Esophagus (tissue), 2 donors: Measurements from ENCODE around the gene TFIP11. TPM values are rescaled to one million over a fixed set of nuclear protein-coding genes. Genes with fewer than 3 reads are reported as not detected.

ENCODE experiments used
- H3K27ac ChIP-seq, 2 donors: one replicate each; pipeline ENCODE4 v1.5.1; 2013; ENCODE audit warnings: low read depth in 2 of 2, mild to moderate bottlenecking in 2 of 2, inconsistent platforms in 1 of 2, low read length in 1 of 2, moderate library complexity in 1 of 2
- H3K27me3 ChIP-seq, 2 donors: one replicate each; pipeline ENCODE4 v1.6.1; 2013; ENCODE audit warnings: low read length in 2 of 2, control low read depth in 1 of 2, mild to moderate bottlenecking in 1 of 2; ENCODE audit not compliant: insufficient read depth in 2 of 2, control insufficient read depth in 1 of 2
- H3K36me3 ChIP-seq, 2 donors: one replicate each; pipeline ENCODE4 v1.6.1; 2013; ENCODE audit warnings: low read length in 1 of 2; ENCODE audit not compliant: control insufficient read depth in 2 of 2, insufficient read depth in 2 of 2
- H3K4me1 ChIP-seq, 2 donors: one replicate each; pipeline ENCODE4 v1.6.1; 2013; ENCODE audit warnings: low read length in 1 of 2; ENCODE audit not compliant: control insufficient read depth in 2 of 2, insufficient read depth in 2 of 2
- H3K4me3 ChIP-seq, 2 donors: one replicate each; pipeline ENCODE4 v1.5.1; 2013; ENCODE audit warnings: low read length in 2 of 2, mild to moderate bottlenecking in 2 of 2, low read depth in 1 of 2, moderate library complexity in 1 of 2
- H3K9me3 ChIP-seq, 2 donors: one replicate each; pipeline ENCODE4 v1.6.1; 2013; ENCODE audit warnings: mild to moderate bottlenecking in 2 of 2, low read depth in 1 of 2, low read length in 1 of 2, moderate library complexity in 1 of 2; ENCODE audit not compliant: control insufficient read depth in 2 of 2, insufficient read depth in 1 of 2
- WGBS, 2 donors: extraction: QIAGEN DNeasy Blood & Tissue Kit; methylation state at CpG; one replicate each; pipeline ENCODE4 v1.1.7; 2013; 5-methylcytosine and 5-hydroxymethylcytosine counted together
- polyA plus RNA-seq, 2 donors: library from polyadenylated mRNA; stranded (reverse); fragments of 200-250 nt; gene quantifications; one replicate each; pipeline ENCODE4 v1.2.3, GENCODE V29; 2013
- donor health status: healthy with polysubstance abuse.
- donor health status: Bipolar disorder and iron deficiency.

TFIP11 gene
- polyA plus RNA-seq, 2 donors = 19.7 to 21.5 TPM

- 85 to 88% methylated on average over 1 of the region's 1 CpG for WGBS, 2 donors
- Histone ChIP-seq H3K27me3 (no peaks in the 10 kb centered on the region), H3K27ac (no peak overlapping the region), H3K36me3 (peaks cover 3 to 12% of the 10 kb centered on the region in 2 donors), H3K9me3 (no peaks in the 10 kb centered on the region), H3K4me3 (no peak overlapping the region), H3K4me1 (peaks cover 0 to 4% of the 10 kb centered on the region in 2 donors)
Measured at GRCh38 chr22:26544489-26544888, 32.2 kb upstream of the TFIP11 start.

DNA sequence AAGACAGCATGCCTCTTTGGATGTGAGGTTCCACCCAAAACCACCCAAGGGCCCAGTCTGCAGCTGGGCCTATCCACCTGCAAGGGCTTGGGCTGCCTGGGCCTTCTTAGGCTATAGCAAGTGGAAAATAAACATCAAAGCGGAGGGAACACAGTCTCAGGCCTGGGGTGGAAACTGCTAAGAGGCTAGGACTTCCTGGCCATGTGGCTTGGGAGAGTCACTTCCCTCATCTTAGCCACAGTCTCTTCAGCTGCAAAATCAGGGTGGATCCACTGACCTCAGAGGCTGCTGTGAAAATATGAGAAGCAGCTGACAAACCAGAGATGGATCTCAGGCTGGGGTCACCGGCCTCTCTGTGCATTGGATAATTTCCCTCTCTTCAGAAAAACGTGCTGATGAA is 30.6 kb upstream of the TFIP11 start:
- H3K4me3 ChIP-seq = no peak overlapping the region
- H3K9me3 ChIP-seq = no peaks in the 10 kb centered on the region
- peaks cover 0 to 4% of the 10 kb centered on the region in 2 donors for H3K4me1 ChIP-seq
- no peaks in the 10 kb centered on the region for H3K27me3 ChIP-seq
- H3K36me3 ChIP-seq = peaks cover 3 to 16% of the 10 kb centered on the region in 2 donors
- 58 to 72% methylated on average over 3 of the region's 3 CpGs for WGBS, 2 donors
- no peak overlapping the region for H3K27ac ChIP-seq

DNA sequence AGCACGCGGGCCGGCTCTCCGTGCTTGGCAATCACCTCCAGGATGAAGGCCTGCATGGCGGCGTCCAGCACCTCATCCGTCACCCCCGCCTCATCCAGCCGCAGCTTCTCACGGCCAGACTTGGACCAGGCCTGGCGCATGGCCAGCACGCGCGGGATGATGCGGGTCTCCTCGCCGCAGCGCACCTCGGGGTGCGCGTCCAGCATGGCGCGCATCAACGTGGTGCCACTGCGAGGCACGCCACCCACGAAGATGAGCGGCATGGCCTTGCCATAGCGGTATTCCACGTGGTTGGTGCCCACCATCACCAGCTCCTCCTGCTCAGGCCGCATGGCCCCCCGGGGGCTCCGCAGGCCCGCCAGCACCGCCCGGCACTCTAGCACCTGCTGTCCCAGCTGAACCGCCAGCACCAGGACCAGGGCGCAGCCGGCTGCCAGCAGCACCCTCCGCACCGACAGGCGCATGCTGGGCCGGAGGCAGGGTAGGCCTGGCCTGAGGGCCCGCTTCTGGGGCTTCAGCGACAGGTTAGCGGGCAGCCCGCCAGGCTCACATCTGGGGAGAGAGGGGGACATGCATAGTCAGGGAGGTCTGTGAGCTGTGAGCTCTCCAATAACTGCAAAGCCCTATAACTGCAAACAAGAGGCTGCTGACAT is 29.0 kb upstream of the TFIP11 start:
- no peak overlapping the region for H3K4me3 ChIP-seq
- no peak overlapping the region for H3K27ac ChIP-seq
- no peaks in the 10 kb centered on the region for H3K27me3 ChIP-seq
- H3K9me3 ChIP-seq = no peaks in the 10 kb centered on the region
- H3K36me3 ChIP-seq = peaks cover 3 to 16% of the 10 kb centered on the region in 2 donors
- peaks cover 2 to 3% of the 10 kb centered on the region in 2 donors for H3K4me1 ChIP-seq
- WGBS, 2 donors = 91 to 96% methylated on average over 35 to 47 of the region's 47 CpGs

GRCh38 chr22:26540119-26540518 is 27.8 kb upstream of the TFIP11 start:
- Histone ChIP-seq H3K27me3 (no peaks in the 10 kb centered on the region), H3K27ac (no peak overlapping the region), H3K4me3 (no peak overlapping the region), H3K9me3 (no peaks in the 10 kb centered on the region), H3K36me3 (peaks cover 3 to 18% of the 10 kb centered on the region in 2 donors), H3K4me1 (peaks cover 2 to 8% of the 10 kb centered on the region in 2 donors)
- WGBS, 2 donors = 91 to 95% methylated on average over 2 of the region's 2 CpGs

- Histone ChIP-seq H3K4me3 (no peak overlapping the region), H3K27ac (peak overlapping the region in 1 of 2 donors; percentile 58), H3K9me3 (no peaks in the 10 kb centered on the region), H3K27me3 (no peaks in the 10 kb centered on the region), H3K36me3 (peaks cover under 1 to 20% of the 10 kb centered on the region in 2 donors), H3K4me1 (peaks cover 2 to 9% of the 10 kb centered on the region in 2 donors)
- WGBS, 2 donors = 95 to 98% methylated on average over 3 of the region's 3 CpGs
Measured at GRCh38 chr22:26536762-26537134, 24.5 kb upstream of the TFIP11 start.

GRCh38 chr22:26536056-26536761 is 23.9 kb upstream of the TFIP11 start:
- no peak overlapping the region for H3K4me3 ChIP-seq
- peak overlapping the region; percentile 6 to 58 for H3K27ac ChIP-seq
- peaks cover 2 to 9% of the 10 kb centered on the region in 2 donors for H3K4me1 ChIP-seq
- 87 to 93% methylated on average over 12 of the region's 12 CpGs for WGBS, 2 donors
- H3K36me3 ChIP-seq = peaks cover 4 to 19% of the 10 kb centered on the region in 2 donors
- no peaks in the 10 kb centered on the region for H3K9me3 ChIP-seq
- H3K27me3 ChIP-seq = no peaks in the 10 kb centered on the region

- Histone ChIP-seq H3K36me3 (peaks cover 4 to 13% of the 10 kb centered on the region in 2 donors), H3K9me3 (no peaks in the 10 kb centered on the region), H3K27me3 (no peaks in the 10 kb centered on the region), H3K4me1 (peaks cover 2 to 9% of the 10 kb centered on the region in 2 donors), H3K27ac (peak overlapping the region in 1 of 2 donors; percentile 44), H3K4me3 (no peak overlapping the region)
- WGBS, 2 donors = 90 to 96% methylated on average over 3 of the region's 3 CpGs
Measured at GRCh38 chr22:26535603-26535908, 23.3 kb upstream of the TFIP11 start.

GRCh38 chr22:26534874-26535602 is 22.8 kb upstream of the TFIP11 start:
- Histone ChIP-seq H3K27me3 (no peaks in the 10 kb centered on the region), H3K4me1 (peaks cover 2 to 9% of the 10 kb centered on the region in 2 donors), H3K36me3 (peaks cover 4 to 12% of the 10 kb centered on the region in 2 donors), H3K27ac (peak overlapping the region; percentile 7 to 44), H3K4me3 (no peak overlapping the region), H3K9me3 (no peaks in the 10 kb centered on the region)
- 48 to 49% methylated on average over 13 of the region's 13 CpGs for whole genome bisulfite sequencing, 2 donors

DNA sequence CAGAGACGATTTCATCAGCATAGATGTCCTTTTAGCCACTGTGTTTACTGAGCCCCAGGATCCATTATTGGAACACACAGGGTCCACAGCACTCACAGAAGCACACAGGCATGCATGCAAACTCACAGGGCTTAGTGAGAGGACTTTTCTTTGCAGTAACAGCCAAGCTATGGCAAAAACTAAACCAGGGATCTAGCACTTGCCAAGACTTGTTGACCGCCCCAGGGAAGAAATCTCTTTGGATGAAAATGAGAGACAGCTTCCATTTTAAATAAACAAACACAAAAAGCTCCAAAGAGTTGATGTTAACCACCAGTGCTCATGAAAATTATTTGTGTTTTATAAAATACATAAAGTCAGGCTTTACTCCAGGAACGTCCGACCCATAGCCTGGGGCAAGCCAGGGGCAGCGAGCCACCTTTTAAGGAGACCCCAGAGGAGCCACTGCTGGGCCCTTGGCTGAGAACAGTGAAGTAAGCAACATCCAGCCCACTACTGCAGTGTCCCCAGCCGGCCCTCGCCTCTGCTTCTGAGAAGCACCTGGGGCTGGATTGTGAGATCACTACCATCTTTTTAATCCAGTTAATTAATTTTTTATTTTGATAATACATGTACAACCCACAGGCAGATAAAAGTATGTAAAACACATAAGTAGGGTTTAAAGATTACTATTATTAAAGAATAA is 22.0 kb upstream of the TFIP11 start:
- H3K36me3 ChIP-seq = peaks cover 4 to 12% of the 10 kb centered on the region in 2 donors
- H3K4me1 ChIP-seq = peaks cover 2 to 9% of the 10 kb centered on the region in 2 donors
- peak overlapping the region; percentile 47 to 57 for H3K27ac ChIP-seq
- 45 to 51% methylated on average over 7 of the region's 7 CpGs for whole genome bisulfite sequencing, 2 donors
- no peaks in the 10 kb centered on the region for H3K27me3 ChIP-seq
- H3K9me3 ChIP-seq = no peaks in the 10 kb centered on the region
- H3K4me3 ChIP-seq = no peak overlapping the region
